Measurements from ENCODE around the gene CFAP70. TPM values are rescaled to one million over a fixed set of nuclear protein-coding genes. Genes with fewer than 3 reads are reported as not detected.

CFAP70 gene
- polyA plus RNA-seq, 10 donors, result 0.60 to 2.6 (median 1.5) TPM

- DNase-seq, result peak; percentile 95 to 99 (median 97)
Observed at GRCh38 chr10:73252445-73253224, 106.0 kb downstream of the CFAP70 start, which contains the start of gene MRPS16. TSS of gene MRPS16 (minus strand) at chr10:73252644. CDS start at chr10:73252482, 162 bp downstream.

DNA sequence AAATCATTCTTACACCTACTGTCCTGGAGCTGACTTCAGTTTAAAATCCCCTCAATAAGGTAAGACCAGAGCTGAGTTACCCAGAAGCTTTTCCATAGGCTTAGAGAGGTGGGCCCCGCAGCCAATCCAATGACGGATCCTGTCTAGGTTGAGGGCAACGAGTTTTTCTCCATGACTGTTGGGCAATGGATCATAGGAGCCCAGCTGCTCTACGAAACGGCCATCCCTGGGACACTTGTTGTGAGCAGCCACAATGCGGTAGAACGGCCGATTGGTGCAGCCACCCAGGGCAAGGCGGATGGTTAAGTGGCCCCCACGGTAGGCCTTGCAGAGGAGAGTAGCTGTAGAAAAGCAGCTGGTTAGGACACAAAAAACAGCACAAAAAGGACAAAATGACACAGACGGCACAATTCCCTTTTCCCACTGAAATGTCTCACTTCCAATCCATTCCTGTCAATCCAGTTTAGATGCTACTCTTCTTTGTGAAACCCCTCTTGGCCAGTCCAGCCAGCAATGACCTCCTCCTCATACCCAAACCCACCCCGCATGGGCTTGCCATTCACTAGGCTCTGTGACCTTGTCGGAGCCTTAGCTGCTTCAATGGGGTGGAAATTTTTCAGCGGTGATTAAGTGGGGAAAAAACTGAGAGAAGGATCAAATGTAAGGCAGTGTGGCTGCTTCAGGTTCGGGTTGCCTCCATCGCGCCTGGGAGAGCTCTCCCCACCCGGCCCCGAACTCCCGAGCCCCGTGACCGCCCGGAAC is 106.8 kb downstream of the CFAP70 start:
- peak in 1 of 3 donors; percentile 9 for DNase-seq

DNA sequence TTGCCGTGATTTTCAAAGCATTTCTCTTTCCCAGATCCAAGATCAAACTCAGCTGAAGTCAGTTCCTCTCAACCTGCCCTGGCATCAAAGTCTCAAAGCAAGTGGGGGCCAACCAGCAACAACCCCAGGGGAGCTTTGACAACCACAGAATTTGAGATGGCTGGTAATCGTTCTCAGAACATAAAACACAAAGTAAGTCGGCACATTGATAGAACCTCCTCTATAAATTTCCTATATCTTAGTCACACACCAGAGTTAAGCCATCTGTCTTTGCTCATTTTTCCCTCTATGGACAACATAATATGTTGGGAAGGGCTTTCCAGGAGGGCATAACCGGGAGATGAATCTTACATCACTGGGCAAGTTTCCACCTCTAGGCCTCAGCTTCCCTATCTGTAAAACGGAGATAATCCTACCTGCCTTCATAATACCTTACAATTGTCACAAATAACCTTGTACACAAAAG is 110.4 kb downstream of the CFAP70 start:
- DNase-seq, result no peak

- peak in 1 of 3 donors; percentile 13 for DNase-seq
Observed at GRCh38 chr10:73247509-73248258, 111.0 kb downstream of the CFAP70 start.

DNA sequence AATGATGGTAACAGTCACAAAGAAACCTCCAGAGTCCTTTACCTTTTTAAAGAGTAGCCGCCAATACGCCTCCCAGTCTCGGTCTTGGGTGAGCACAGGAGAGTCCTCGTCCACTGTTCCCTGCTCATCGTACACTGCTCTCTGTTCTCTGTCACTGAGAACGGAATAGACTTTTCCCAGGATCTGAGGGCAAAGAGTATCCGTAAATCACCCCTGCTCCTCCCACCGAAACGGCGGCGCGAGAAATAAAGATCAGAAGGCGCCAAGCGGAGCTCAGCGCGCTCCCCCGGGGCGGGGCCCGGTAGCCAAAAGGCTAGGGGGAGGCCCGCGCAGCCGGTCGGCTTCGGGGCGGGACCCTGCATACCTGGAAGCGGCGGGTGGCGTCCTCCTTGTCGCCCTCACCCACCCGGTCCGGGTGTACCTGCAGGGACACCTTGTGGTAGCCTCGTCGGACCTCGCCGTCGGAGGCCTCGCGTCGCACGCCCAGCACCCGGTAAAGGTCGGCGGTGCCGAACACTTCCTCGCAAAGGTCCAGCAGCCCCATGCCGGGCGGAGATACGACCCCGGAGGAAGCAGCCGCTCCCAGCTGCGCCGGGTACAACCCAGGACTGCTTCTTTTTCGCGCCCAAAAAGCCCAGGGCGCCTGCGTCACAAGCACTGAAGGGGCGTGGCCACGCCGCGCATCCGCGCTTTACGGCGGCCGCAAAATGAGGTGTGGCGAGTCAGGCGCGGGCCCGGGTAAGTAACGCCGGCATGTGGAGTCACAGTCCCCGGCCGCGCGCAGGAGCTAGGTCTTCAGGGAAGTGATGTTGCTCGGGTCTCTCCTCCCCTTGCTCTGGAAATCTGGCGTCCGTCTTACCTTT is 111.8 kb downstream of the CFAP70 start, which contains the start of gene DNAJC9:
Gene DNAJC9, minus strand, starts transcription at position 610 of the 863 bp plus-strand sequence. Its CDS starts 66 bp downstream, at position 544.
- peak; percentile 93 to 98 (median 97) for DNase-seq

DNA sequence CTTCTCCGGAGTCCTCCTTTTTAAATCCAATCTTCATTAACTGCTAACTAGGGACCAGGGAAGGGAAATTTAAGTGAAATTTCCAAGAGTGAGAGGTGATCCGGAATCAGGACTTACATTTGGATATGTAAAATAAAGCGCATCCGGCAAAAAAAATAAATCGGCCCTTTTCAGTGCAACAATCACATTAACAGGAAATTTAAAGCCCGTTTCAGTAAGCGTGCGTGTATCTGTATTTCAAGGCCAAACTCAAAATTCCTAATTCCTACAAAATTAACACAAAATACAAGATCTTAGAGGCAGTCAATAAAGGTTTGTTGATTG is 112.4 kb downstream of the CFAP70 start:
- DNase-seq, result no peak

DNA sequence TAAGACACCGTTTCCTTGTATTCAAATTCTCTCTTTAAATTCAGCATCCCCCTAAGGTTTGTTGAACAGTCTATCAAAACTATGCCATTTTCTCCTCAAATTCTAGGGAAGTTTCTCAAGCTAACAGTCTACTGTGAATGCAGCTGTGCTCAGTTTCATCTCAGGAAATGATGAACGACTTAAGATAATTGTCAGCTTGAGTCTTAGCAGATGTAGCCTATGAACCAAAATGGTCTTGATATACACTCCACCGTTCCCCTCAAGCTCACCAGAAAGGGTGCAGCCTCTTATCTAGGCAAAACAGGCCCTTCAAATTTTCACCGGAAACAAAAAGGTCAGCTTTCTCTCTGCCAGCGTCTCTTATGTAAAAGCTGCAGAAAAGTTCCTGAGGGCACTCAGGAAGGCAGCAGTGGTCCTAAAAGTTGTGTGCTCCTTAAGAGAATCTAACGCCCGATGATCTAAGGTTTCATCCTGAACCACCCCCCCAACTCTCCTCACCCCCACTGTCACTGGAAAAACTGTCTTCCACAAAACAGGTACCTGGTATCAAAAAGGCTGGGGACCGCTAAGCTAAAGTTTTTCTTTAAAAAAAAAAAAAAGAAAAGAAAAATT is 113.7 kb downstream of the CFAP70 start:
- DNase-seq, result no peak

DNA sequence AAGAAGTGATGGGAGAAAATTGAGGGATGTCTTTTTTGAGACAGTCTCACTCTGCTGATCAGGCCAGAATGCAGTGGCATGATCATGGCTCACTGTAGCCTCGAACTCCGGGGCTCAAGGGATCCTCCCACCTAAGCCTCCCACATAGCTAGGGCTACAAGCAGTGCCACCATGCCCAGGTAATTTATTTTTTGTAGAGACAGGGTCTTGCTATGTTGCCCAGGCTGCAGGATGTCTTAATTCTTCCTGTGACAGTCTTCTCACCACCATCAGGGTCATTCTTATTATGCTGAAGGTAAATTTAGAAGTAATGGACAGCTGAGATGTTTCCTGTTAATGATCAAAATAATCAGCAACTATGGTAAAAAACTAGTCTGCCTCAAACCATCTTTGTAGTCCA is 118.8 kb downstream of the CFAP70 start:
- no peak for DNase-seq

GRCh38 chr10:73238990-73239566 is 119.6 kb downstream of the CFAP70 start:
- DNase-seq, result no peak

DNA sequence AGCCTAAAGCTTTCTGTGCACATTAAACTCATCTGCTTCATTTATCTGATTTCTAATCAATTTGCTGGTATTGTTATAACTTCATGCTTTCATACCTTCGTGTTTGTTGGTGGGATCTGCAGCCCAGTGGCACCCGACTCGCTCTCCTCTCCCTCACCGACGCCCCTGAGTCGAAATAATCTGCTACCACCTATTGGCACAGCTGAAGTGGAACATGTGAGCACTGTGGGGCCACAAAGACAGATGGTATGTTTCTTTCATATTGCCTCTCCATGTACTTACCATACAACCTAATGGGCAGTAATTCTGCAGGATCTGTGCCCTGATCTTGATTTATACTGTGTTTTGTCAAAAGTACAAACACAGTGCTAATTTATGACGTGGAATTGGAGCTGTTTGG is 124.0 kb downstream of the CFAP70 start:
- DNase-seq, result no peak

DNA sequence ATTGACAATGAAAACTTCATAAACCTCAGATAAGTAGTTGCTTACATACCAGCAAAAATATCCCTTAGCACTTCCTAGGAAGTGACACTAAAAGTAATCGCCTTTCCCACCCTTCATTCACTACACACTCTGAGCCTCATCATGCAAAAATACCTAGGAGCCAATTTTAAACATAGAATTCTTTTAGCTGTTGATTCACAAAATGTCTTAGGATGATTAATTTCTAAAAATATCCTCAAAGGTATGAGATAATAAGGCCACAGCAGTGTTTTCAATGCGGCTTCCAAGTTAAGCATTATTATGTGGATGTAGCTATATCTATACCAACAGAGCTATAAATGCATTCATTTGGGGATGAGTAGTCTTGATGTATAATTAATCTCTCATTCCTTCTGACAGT is 124.8 kb downstream of the CFAP70 start:
- DNase-seq, result no peak

- DNase-seq, result no peak
Observed at GRCh38 chr10:73232887-73233286, 125.8 kb downstream of the CFAP70 start.

GRCh38 chr10:73229567-73229966 is 129.1 kb downstream of the CFAP70 start:
- DNase-seq, result no peak

DNA sequence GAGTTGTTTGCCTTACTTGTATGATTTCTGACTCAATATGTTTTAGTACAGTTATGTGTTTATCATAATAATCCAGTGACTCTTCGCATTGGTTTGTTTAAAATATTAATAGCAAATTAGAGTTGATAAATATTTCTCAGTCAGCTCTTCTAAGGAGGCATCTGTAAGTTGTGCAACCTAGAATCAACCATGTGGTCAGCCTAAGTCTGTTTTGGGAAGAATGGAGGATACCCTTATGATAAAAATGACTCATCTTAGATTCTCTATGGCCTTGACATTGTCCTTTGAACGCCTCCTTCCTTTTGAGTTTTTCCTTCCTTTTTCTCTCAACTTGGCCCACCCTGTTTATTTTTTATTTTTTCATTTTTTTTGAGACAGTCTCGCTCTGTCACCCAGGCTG is 130.4 kb downstream of the CFAP70 start:
- DNase-seq, result no peak

- no peak for DNase-seq
Observed at GRCh38 chr10:73226663-73227062, 132.0 kb downstream of the CFAP70 start.

DNA sequence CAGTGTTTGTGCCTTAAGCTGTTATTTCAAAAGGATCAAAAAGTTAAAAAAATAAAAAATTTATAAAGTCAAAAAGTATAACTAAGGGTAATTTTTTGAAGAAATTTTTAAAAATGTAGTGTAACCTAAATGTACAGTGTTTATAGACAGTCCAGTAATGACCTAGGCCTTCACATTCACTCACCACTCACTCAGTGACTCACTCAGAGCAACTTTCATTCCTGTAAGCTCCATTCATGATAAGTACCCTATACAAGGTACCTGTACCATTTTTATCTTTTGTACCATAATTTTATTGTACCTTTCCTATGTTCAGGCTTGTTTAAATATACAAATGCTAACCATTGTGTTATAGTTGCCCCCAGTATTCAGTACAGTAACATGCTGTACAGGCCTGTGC is 133.1 kb downstream of the CFAP70 start:
- DNase-seq, result no peak

- no peak for DNase-seq
Observed at GRCh38 chr10:73220989-73221388, 137.7 kb downstream of the CFAP70 start.

GRCh38 chr10:73219384-73219783 is 139.3 kb downstream of the CFAP70 start:
- DNase-seq, result no peak

- DNase-seq, result no peak
Observed at GRCh38 chr10:73218431-73219191, 140.1 kb downstream of the CFAP70 start.

DNA sequence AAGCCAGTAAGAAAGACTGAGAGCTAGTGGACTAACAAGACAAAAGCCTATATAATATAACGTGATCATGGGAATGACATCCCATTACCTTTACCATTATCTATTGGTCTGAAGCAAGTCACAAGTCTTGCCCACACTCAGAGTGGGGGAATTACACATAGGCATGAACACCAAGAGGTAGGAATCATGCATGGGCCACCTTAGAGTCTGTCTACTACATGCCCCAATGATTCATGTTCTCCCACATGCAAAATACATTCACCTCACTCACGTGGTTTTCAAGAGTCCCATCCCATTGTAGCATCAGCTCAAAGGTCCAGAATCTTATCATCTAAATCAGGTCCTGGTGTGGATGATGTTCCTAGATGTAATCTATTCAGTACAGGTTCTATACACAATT is 141.0 kb downstream of the CFAP70 start:
- no peak for DNase-seq
